IMR-90 (cell line): ENCODE measurements around the gene MACC1. TPM values are rescaled to one million over a fixed set of nuclear protein-coding genes. Genes with fewer than 3 reads are reported as not detected.

Experiments
- ATAC-seq: fragments of 200-7000 bp; cut with Tn5 transposase; 2 replicates; pipeline ENCODE4 v1.9.1; 2020; ENCODE audit warnings: low read depth, mild to moderate bottlenecking, moderate library complexity
- BruUV-seq: library from RNA; stranded (reverse); fragments of 400-500 nt; replicated peaks from 2 replicates; lab custom pipeline; 2021; lab: Mats Ljungman, UMichigan
- CTCF ChIA-PET: fragments of 300-600 bp; formaldehyde crosslinking; extraction: SDS; loops from one replicate; lab custom pipeline; 2021; ENCODE audit warnings: antibody characterized with exemption; lab: Yijun Ruan, JAX
- POLR2A ChIA-PET: fragments of 300-600 bp; sonication (Branson Sonifier 250); formaldehyde crosslinking; loops from one replicate; lab custom pipeline; 2022; ENCODE audit warnings: antibody characterized with exemption; ENCODE audit not compliant: unreplicated experiment; lab: Charles Lee
- DNase-seq: peaks from one replicate; pipeline ENCODE4 v3.0.0; 2013
- H2AFZ ChIP-seq: replicated peaks from 2 replicates; pipeline ENCODE3; 2013; ENCODE audit warnings: low read length, mild to moderate bottlenecking; ENCODE audit not compliant: poor library complexity
- H2AK5ac ChIP-seq: 2 replicates; pipeline ENCODE4 v1.6.1; 2013; ENCODE audit warnings: low read depth, low read length, inconsistent platforms
- H2AK9ac ChIP-seq: replicated peaks from 2 replicates; pipeline ENCODE3; 2013; ENCODE audit warnings: mild to moderate bottlenecking, low read depth, low read length, moderate library complexity; ENCODE audit not compliant: poor library complexity
- H2BK120ac ChIP-seq: 2 replicates; pipeline ENCODE4 v1.6.1; 2013; ENCODE audit warnings: low read depth, low read length, inconsistent platforms
- H2BK15ac ChIP-seq: 3 replicates; pipeline ENCODE4 v1.6.1; 2013; ENCODE audit warnings: low read depth, low read length, inconsistent platforms
- H2BK20ac ChIP-seq: 2 replicates; pipeline ENCODE4 v1.6.1; 2013; ENCODE audit warnings: low read depth, mild to moderate bottlenecking, inconsistent platforms, low read length, moderate library complexity
- H2BK5ac ChIP-seq: 2 replicates; pipeline ENCODE4 v1.6.1; 2013; ENCODE audit warnings: mild to moderate bottlenecking, low read depth, low read length, inconsistent platforms; ENCODE audit not compliant: poor library complexity, severe bottlenecking
- H3K14ac ChIP-seq: replicated peaks from 2 replicates; pipeline ENCODE4 v1.6.1; 2013; ENCODE audit warnings: low read depth, low read length, inconsistent platforms
- H3K18ac ChIP-seq: 2 replicates; pipeline ENCODE4 v1.6.1; 2013; ENCODE audit warnings: low read depth, low read length, control low read depth
- H3K23ac ChIP-seq: 2 replicates; pipeline ENCODE4 v1.6.1; 2013; ENCODE audit warnings: low read depth, low read length, inconsistent platforms
- H3K27ac ChIP-seq: 2 replicates; pipeline ENCODE4 v1.5.1; 2013; ENCODE audit warnings: mild to moderate bottlenecking, control low read depth, low read length; ENCODE audit not compliant: insufficient read depth
- H3K27me3 ChIP-seq: 2 replicates; pipeline ENCODE4 v1.6.1; 2013; ENCODE audit warnings: low read length; ENCODE audit not compliant: control insufficient read depth, insufficient read depth
- H3K36me3 ChIP-seq: 2 replicates; pipeline ENCODE4 v1.6.1; 2013; ENCODE audit warnings: low read length, mixed read lengths; ENCODE audit not compliant: control insufficient read depth, insufficient read depth
- H3K4ac ChIP-seq: 2 replicates; pipeline ENCODE4 v1.6.1; 2013; ENCODE audit warnings: low read depth, low read length, inconsistent platforms
- H3K4me1 ChIP-seq: 2 replicates; pipeline ENCODE4 v1.6.1; 2013; ENCODE audit warnings: low read length, mixed read lengths; ENCODE audit not compliant: control insufficient read depth, insufficient read depth
- H3K4me2 ChIP-seq: 2 replicates; pipeline ENCODE4 v1.6.1; 2013; ENCODE audit warnings: low read depth, mild to moderate bottlenecking, control low read depth, low read length, moderate library complexity
- H3K4me3 ChIP-seq: 2 replicates; pipeline ENCODE4 v1.5.1; 2013; ENCODE audit warnings: low read depth, mild to moderate bottlenecking, control low read depth, low read length, moderate library complexity; ENCODE audit not compliant: insufficient read depth
- H3K56ac ChIP-seq: 2 replicates; pipeline ENCODE4 v1.6.1; 2013; ENCODE audit warnings: low read length, inconsistent platforms; ENCODE audit not compliant: insufficient read depth; ENCODE audit errors: extremely low read depth
- H3K79me1 ChIP-seq, 2 experiments: 2 replicates each; pipeline ENCODE4 v1.6.1; 2013; ENCODE audit warnings: low read length in 2 of 2, inconsistent platforms in 1 of 2, low read depth in 1 of 2
- H3K9ac ChIP-seq: 2 replicates; pipeline ENCODE4 v1.6.1; 2013; ENCODE audit warnings: low read depth, low read length, control low read depth
- H3K9me1 ChIP-seq: 2 replicates; pipeline ENCODE4 v1.6.1; 2013; ENCODE audit warnings: low read length, inconsistent platforms; ENCODE audit not compliant: insufficient read depth
- H3K9me3 ChIP-seq: 2 replicates; pipeline ENCODE4 v1.6.1; 2013; ENCODE audit warnings: low read length; ENCODE audit not compliant: control insufficient read depth, insufficient read depth
- H4K20me1 ChIP-seq: 2 replicates; pipeline ENCODE4 v1.6.1; 2013; ENCODE audit warnings: low read length, inconsistent platforms; ENCODE audit not compliant: insufficient read depth
- H4K5ac ChIP-seq: 2 replicates; pipeline ENCODE4 v1.6.1; 2013; ENCODE audit warnings: mild to moderate bottlenecking, low read depth, low read length, control low read depth
- H4K8ac ChIP-seq, 2 experiments: 2 replicates each; pipeline ENCODE4 v1.6.1; 2013; ENCODE audit warnings: low read depth in 2 of 2, low read length in 2 of 2, control low read depth in 1 of 2, inconsistent platforms in 1 of 2
- H4K91ac ChIP-seq: 2 replicates; pipeline ENCODE4 v1.6.1; 2013; ENCODE audit warnings: low read depth, low read length, inconsistent platforms; ENCODE audit not compliant: insufficient read depth
- CEBPB ChIP-seq: IDR thresholded peaks from 2 replicates; pipeline ENCODE4 v1.6.1; 2012; ENCODE audit warnings: low read depth, low read length, improper control_type of control experiment
- CHD1 ChIP-seq: IDR thresholded peaks from 2 replicates; pipeline ENCODE4 v1.6.1; 2012; ENCODE audit warnings: low read depth, low read length, improper control_type of control experiment
- FOS ChIP-seq: fragments of 150-350 bp; IDR thresholded peaks from 2 replicates; pipeline ENCODE4 v1.6.1; 2016; ENCODE audit warnings: low read depth, low read length
- WGBS, 2 experiments: methylation state at CpG; one replicate each; pipeline versions ENCODE4 v1.1.5 to v1.1.7; 2013; ENCODE audit warnings: missing lambda C conversion rate in 2 of 2; ENCODE audit not compliant: insufficient read length in 1 of 2; ENCODE audit errors: extremely low coverage in 2 of 2; 5-methylcytosine and 5-hydroxymethylcytosine counted together
- dilution Hi-C: fragments of 300-500 bp; cut with HindIII; formaldehyde crosslinking; loops from one replicate; pipeline ENCODE4 v1.14.3; 2018; ENCODE audit warnings: low sequenced_read_pairs; ENCODE audit not compliant: unreplicated experiment
- in situ Hi-C: fragments of 300-500 bp; cut with MboI; formaldehyde crosslinking; loops from 3 replicates; pipeline ENCODE4 v1.14.3; 2019; ENCODE audit warnings: low sequenced_read_pairs, inconsistent platforms, mixed read lengths
- intact Hi-C: fragments of 100-400 bp; cut with micrococcal nuclease; formaldehyde crosslinking; loops from 2 replicates; pipeline ENCODE4 v1.10.0; 2022
- polyA plus RNA-seq, 3 experiments: library from polyadenylated mRNA; depleted of rRNA; stranded (reverse); fragments of >200 nt; gene quantifications; 2 replicates each; pipeline ENCODE4 v1.2.3, GENCODE V29; 2012; ENCODE audit warnings: low replicate concordance in 1 of 3
- total RNA-seq: library from RNA; depleted of rRNA; stranded (reverse); fragments of >200 nt; gene quantifications from 2 replicates; pipeline ENCODE4 v1.2.3, GENCODE V29; 2012

Gene MACC1
- total and polyA plus RNA-seq, 2 of the 4 experiments (the other 2 are of a cell fraction) = under 0.01 TPM; not detected in 1

GRCh38 chr7:20229646-20230500 lies 12.7 kb upstream of the MACC1 start:
- dilution Hi-C loops = no loop called here
- intact Hi-C loops = loop anchor here (5.0 kb wide), 1 partner anchor 42 kb away; no protein-coding TSS in a partner anchor
- CTCF ChIA-PET = no interaction called here
- Histone ChIP-seq H2BK5ac (no peak overlapping the region), H2AK9ac (no peak overlapping the region), H3K4me2 (no peak overlapping the region), H3K4ac (peak overlapping the region; percentile 53; the same call in 1 of the 2 replicates), H3K23ac (no peak overlapping the region), H3K27me3 (no peaks in the 10 kb centered on the region), H2BK120ac (peak overlapping the region; percentile 47; the same call in 1 of the 2 replicates), H4K20me1 (no peaks in the 10 kb centered on the region), H3K14ac (0 out of 2 replicates have a peak overlapping the region, but pooled peaks have one; percentile 24), H4K8ac (peak overlapping the region in 1 of 2 experiments; percentile 24; a peak in 1 of 4 replicates), H3K9ac (no peak overlapping the region), H2BK15ac (0 out of 3 replicates have a peak overlapping the region, but pooled peaks have one; percentile 36), H3K56ac (no peak overlapping the region), H2AFZ (no peak overlapping the region), H4K91ac (no peak overlapping the region), H2AK5ac (peak overlapping the region; percentile 77; the same call in 1 of the 2 replicates), H3K36me3 (no peaks in the 10 kb centered on the region), H3K4me3 (no peak overlapping the region), H3K9me1 (no peaks in the 10 kb centered on the region), H3K79me1 (no peaks in the 10 kb centered on the region), H3K18ac (no peak overlapping the region), H3K9me3 (no peaks in the 10 kb centered on the region), H3K27ac (no peak overlapping the region), H2BK20ac (peak overlapping the region; percentile 57; the same call in 1 of the 2 replicates), H3K4me1 (no peaks in the 10 kb centered on the region; the same call in 1 of the 2 replicates), H4K5ac (no peak overlapping the region)
- peak; percentile 93 for DNase-seq
- in situ Hi-C loops = no loop called here
- WGBS, 2 experiments = no CpG with 5 or more reads among the region's 7 CpGs
- POLR2A ChIA-PET = no interaction called here
- BruUV-seq = no TSS peak
- TF ChIP-seq FOS = peak; percentile 42; the same call in 1 of the 2 replicates
- peak; percentile 62 for TF ChIP-seq CEBPB
- TF ChIP-seq CHD1 = no peak
- peak; percentile 98 for ATAC-seq
